GM03348 (cell line): ENCODE data around the gene GPR84.

Experiments
- DNase-seq: peaks from one replicate; pipeline ENCODE4 v3.0.0; 2012; ENCODE audit warnings: low spot score

The GPR84 gene

GRCh38 chr12:54324617-54325441 lies 39.5 kb downstream of the GPR84 start, which contains the start of gene COPZ1:
TSS of gene COPZ1 (plus strand) at chr12:54325131. CDS start at chr12:54325164, 33 bp downstream.
- peak; percentile 96 for DNase-seq

GRCh38 chr12:54321363-54321762 lies 42.9 kb downstream of the GPR84 start:
- no peak for DNase-seq
